Gastrocnemius medialis (tissue), 4 donors: ENCODE results near the gene UGT1A3.

ENCODE experiments used
- POLR2A ChIP-seq, 2 donors: fragments of 450-650 bp; IDR thresholded peaks; one replicate each; pipeline ENCODE4 v1.6.1; 2017; ENCODE audit warnings: antibody characterized with exemption in 2 of 2, mild to moderate bottlenecking in 2 of 2, moderate library complexity in 2 of 2
- TF ChIP-seq, protein P1 (sequence below), 5 experiments: fragments of 450-650 bp in 3 of 5; fragments of 200-600 bp in 2 of 5; sonication (generic) in 2 of 5; IDR thresholded peaks in 4 of 5; conservative IDR thresholded peaks in 1 of 5; 1 replicate in 4 of 5; 2 replicates in 1 of 5; pipeline ENCODE4 v1.5.1; 2016 to 2019; ENCODE audit warnings: antibody characterized with exemption in 5 of 5, mild to moderate bottlenecking in 3 of 5, moderate library complexity in 3 of 5

- TF ChIP-seq POLR2A (IDR thresholded peaks at IDR 0.05): no peak
- TF ChIP-seq, protein P1, sequence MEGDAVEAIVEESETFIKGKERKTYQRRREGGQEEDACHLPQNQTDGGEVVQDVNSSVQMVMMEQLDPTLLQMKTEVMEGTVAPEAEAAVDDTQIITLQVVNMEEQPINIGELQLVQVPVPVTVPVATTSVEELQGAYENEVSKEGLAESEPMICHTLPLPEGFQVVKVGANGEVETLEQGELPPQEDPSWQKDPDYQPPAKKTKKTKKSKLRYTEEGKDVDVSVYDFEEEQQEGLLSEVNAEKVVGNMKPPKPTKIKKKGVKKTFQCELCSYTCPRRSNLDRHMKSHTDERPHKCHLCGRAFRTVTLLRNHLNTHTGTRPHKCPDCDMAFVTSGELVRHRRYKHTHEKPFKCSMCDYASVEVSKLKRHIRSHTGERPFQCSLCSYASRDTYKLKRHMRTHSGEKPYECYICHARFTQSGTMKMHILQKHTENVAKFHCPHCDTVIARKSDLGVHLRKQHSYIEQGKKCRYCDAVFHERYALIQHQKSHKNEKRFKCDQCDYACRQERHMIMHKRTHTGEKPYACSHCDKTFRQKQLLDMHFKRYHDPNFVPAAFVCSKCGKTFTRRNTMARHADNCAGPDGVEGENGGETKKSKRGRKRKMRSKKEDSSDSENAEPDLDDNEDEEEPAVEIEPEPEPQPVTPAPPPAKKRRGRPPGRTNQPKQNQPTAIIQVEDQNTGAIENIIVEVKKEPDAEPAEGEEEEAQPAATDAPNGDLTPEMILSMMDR (IDR thresholded peaks at IDR 0.05 in 4 of 5, conservative IDR thresholded peaks at IDR 0.05 in 1 of 5): no peak
Observed at GRCh38 chr2:233728723-233729301, at the start of gene UGT1A3.
